ENCODE results near the gene RBMS1.

The RBMS1 gene

GRCh38 chr2:160269803-160270570 is 223.6 kb downstream of the RBMS1 start:
- peak; percentile 71 for DNase-seq

DNA sequence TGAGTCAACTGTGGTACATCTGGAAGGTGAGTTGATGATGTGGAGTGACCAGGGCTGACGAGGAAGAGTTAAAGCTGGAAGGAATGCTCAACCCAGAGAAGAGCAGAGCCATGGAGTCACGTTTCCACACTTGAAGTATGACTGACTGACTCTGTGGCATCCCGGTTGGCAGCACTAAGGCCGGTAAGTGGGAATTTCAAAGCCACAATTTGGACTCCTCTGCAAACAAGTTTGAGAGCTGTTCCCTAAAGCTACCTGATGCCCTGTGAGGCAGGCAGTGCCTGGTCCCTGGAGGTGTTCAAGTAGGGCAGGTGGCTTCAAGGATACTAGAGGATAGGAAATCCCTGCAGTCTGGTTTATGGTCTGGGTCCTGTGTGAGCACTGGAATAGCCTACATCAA is 224.2 kb downstream of the RBMS1 start:
- no peak for DNase-seq

DNA sequence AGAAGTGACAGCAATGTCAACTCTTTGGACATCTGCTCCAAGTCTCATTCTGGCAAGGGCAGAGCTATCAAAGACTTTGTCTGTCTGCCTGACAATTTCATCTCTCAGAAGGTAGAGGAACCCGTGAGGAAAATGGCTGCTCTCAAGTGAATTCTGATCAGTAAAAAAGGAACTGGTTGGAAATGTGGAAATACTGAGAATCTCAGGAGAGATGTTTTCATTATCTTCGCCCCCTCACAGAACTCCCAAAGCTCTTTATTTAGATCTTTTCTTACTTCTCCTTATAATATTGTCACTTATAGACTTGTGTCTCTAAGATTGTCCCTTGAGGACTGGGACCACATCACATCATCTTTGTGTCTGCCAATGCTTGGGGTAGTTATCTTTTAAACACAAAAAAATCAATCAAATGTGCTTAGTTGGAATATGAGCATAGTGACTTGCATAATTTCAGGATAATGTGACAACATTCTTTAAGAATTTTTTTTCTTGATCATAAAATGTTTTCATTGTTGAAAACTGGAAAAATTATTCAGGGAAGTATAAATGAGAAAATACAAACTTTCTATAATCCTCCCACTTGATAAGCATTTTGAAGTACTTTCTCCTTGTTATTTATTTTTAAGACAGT is 225.3 kb downstream of the RBMS1 start:
- no peak for DNase-seq

DNA sequence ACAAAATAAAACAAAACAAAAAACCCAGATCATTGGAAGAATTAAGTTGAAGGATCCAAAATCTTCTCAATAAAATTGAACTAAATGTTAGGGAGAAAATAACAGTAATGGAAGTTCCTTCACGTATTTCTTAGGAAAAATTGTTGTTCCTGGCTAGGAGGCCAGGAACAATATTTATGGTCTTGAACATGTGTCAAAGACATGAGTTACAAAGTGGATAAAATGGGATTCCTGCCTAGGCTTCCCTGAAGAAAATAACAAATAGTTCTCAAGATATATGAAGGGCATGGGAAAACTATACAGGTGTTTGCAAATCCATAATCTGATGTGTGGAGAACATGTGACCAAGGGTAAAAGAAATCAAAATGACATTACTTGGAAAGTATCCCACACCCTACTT is 225.9 kb downstream of the RBMS1 start:
- no peak for DNase-seq

GRCh38 chr2:160267022-160267421 is 226.6 kb downstream of the RBMS1 start:
- DNase-seq: peak; percentile 39

GRCh38 chr2:160266037-160266551 is 227.5 kb downstream of the RBMS1 start:
- DNase-seq: peak; percentile 75

- DNase-seq: no peak
Observed at GRCh38 chr2:160264308-160264707, 229.3 kb downstream of the RBMS1 start.

DNA sequence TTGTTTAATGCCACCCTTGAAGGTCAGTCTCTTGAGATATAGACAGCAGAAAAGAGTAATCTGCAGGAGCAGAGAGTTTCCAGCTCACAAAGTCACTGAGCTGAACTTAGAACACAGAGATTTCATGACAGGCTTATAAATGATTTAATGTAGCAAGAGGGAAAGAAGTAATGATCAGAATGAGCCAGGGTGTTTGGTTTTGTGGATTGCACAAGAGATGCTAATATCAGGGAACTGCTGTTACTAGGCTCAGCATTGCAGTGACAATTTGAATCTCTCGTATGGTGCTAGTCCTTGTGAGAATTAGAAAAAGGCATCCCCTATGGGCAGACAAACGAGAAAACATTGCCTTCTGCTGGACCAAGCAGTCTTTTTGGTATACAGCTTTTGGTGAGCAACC is 231.9 kb downstream of the RBMS1 start:
- DNase-seq: no peak

- no peak for DNase-seq
Observed at GRCh38 chr2:160258492-160258805, 235.2 kb downstream of the RBMS1 start.

DNA sequence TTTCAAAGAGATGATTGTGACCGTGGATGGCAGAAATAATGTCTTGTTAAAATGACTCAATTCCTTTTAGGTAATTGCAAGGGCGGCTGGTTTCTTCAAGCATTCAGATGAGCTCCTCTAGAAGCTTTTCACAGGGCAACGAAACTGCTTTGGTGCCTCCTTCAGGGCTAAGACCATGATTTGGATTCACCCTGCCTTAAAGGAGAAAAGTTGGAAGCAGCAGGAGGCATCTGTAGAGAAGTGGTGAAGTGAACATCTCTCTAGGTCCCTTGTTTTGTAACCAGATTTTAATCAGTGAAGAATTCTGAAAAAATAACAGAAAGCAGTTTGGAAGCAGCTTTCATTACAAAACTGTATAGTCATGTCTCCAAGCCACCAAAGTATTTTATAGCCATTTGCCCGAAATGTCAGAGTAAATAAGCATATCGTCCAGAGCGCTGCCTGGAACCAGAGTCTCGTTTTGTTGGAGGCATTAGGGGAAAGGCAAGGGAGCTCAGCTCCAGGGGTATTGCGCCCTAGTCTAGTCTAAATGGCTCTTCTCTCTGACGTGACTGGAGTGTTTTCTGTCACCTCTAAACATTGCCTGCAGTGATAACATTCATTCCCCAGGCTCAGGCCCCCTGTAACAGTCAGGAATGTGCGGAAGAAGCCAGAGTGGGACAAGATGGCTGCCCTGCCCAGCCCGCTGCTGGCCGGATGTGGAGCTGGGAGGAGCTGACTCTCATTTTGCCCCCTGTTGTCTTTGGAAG is 235.7 kb downstream of the RBMS1 start:
- DNase-seq: no peak

- DNase-seq: no peak
Observed at GRCh38 chr2:160257041-160257742, 236.4 kb downstream of the RBMS1 start.

DNA sequence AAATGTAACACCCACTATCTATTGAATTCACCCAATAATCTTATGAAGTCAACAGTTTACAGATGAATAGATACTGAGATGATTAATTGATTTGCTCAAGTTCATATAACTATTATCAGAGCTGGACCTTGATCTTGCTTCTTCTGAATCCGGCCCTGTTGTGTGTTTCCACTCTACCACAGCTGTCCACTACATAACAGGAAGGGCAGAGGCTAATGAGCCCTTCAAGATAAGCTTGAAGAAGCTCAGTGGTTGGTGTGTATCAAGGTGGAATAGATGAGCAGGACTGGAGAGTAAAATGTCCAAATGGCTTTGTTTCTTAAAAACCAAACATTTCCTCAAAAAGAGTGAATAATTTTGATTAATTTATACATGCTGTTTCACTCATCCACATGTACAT is 237.1 kb downstream of the RBMS1 start:
- DNase-seq: no peak

GRCh38 chr2:160255408-160255807 is 238.2 kb downstream of the RBMS1 start:
- DNase-seq: no peak

DNA sequence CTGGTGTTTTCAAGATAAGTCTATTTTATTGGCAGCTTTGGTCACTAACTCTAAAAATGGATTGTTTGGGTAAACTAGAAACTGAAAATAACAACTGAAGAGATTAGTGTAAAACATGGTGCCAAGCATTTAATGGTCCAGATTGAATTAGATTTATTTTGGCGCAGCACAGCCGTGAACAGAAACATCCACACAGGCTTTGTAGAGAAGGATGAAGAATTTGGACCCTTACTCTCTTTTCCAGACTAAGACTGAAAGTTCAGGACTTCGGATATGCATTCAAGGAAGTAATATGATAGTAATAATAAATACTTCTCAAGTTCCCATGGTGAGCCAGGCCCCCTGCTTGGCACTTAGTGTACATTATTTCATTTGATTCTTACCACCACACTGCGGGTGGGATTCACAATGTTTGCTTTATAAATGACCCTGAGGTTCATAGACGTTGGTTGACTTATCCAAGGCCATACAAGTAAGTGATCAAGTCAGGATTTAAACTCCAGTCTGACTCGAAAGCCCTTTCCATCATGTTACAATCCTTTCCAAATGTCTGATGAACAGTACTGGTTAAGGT is 239.3 kb downstream of the RBMS1 start:
- no peak for DNase-seq

DNA sequence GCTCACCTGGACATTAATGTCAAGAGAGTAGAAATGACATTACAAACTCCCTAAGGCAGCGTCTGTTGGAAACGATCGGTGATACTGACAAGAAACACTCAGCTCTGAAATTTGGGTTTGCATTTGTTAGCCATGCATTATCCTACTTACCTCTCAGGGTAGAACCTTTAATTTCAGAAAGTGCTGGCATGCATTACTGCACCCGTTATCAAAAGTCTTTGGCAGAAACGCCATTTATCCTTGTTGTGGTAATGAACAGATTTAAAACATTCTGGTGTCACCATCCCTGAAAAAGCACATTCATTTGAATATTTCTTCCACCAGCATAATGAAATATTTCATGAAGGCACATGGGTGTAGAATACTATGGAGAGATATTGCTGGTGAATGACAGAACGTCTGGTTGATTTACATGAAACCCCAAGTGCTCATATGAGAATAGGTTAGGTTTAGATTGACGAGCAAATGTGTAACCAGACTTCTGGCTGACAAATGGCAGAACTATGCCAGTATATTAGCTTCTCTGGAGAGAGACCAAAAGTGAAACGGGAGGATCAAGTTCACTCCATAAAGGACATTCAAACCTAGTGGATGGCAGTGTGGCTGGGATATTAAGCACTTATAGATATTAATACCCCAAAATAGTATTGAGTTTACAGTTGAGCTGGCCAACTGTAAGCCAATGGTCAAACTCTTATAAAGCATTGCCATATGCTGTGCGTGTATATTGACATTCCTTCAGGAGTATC is 240.0 kb downstream of the RBMS1 start:
- no peak for DNase-seq

DNA sequence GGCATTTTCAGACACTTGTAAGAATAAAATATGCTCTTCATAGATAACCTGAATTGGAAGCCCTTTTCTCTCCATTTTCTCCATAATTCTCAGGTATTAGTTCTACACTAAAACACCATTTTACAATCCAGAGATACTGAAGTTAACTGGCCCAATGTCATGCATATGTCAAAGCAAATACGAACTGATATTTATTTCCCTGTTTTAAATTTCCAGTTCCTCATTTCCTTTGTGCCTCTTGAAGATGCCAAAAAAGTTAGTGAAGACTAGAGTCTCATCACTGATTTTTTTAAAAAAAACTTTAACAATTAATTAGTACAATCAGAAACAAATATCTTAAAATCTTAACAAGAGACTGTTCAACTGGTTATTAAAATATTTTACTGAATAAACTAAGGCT is 240.7 kb downstream of the RBMS1 start:
- no peak for DNase-seq

- DNase-seq: peak; percentile 29
Observed at GRCh38 chr2:160252278-160252887, 241.2 kb downstream of the RBMS1 start.

DNA sequence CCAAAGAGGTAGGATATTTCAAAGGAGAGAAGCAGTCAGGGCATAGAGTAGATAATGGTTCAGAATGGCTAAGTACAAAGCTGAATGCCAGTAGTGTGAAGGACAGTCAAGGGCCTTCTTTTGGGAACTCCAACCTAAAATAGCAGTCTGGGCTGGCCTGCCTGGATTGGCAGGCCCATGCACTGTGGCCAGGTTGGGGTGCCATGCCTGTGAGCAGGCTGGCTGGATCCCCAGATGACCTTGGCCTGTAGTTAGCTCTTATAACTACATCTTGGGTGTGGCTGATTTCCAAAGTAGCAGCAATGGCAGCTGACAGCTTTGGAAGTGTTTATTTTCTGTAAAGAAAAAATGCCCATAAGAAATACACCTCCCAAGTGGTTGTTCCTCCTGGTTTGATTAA is 242.0 kb downstream of the RBMS1 start:
- no peak for DNase-seq

- DNase-seq: no peak
Observed at GRCh38 chr2:160249876-160250275, 243.7 kb downstream of the RBMS1 start.

DNA sequence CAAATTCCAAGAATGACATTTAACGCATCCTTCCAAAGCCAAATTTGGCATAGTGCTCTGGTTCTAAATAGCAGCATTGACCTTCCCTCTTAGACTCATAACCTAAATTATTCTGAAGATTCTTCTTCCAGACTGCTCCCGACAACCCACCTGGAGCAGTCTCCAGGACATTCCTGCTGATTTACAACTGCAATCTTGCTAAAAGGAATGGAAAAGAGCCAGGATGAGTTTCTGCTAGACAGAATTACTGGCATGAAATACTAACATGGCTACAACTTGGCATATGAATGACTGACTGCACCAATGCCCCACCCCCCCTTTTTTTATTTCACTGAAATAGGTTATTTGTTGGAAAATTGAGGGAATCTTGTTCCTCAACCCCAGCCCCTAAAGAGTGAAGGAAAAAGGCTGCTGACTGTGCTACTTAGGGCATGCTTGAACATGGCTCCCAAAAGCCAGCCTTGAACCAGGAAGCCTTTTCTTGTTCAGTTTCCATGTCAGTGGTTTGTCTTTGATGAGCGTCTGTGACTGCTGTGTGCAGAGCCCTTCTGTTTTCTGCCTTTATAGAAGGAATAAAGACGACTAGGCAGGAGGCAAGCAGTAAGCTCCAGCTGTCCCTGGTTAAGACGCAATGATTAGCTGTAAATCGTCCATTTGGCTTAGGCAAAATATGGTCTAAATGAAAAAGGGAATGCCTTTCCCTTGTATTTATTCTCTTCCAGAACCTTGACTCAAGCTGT is 246.1 kb downstream of the RBMS1 start:
- no peak for DNase-seq

- no peak for DNase-seq
Observed at GRCh38 chr2:160246356-160246755, 247.3 kb downstream of the RBMS1 start.

Data from activated CD4-positive, alpha-beta T cell treated with anti-CD3 and anti-CD28 coated beads, Interleukin-2, amount 50 U/mL, for 16 hours (primary cell).